Effector memory CD4-positive, alpha-beta T cell (primary cell): ENCODE measurements around the gene TMTC1.

Source experiments
- DNase-seq, 3 donors: peaks; one replicate each; pipeline ENCODE4 v3.0.0-alpha.2; 2020
- H3K27ac ChIP-seq: 2 replicates; pipeline ENCODE4 v1.7.0; 2013; ENCODE audit warnings: mild to moderate bottlenecking, low read length, moderate library complexity; ENCODE audit not compliant: insufficient read depth, poor library complexity, severe bottlenecking
- H3K27me3 ChIP-seq: replicated peaks from 2 replicates; pipeline ENCODE4 v1.7.0; 2013; ENCODE audit warnings: mild to moderate bottlenecking, low read length; ENCODE audit not compliant: insufficient read depth, control insufficient read depth, poor library complexity, severe bottlenecking
- H3K36me3 ChIP-seq: 2 replicates; pipeline ENCODE4 v1.7.0; 2013; ENCODE audit warnings: mild to moderate bottlenecking, low read length, moderate library complexity; ENCODE audit not compliant: control insufficient read depth, insufficient read depth
- H3K4me1 ChIP-seq: 2 replicates; pipeline ENCODE4 v1.7.0; 2013; ENCODE audit warnings: low read length, mild to moderate bottlenecking; ENCODE audit not compliant: control insufficient read depth, insufficient read depth, poor library complexity, severe bottlenecking
- H3K4me3 ChIP-seq: 2 replicates; pipeline ENCODE4 v1.7.0; 2013; ENCODE audit warnings: low read length, low read depth, mild to moderate bottlenecking; ENCODE audit not compliant: insufficient read depth, poor library complexity, severe bottlenecking
- H3K9me3 ChIP-seq: 2 replicates; pipeline ENCODE4 v1.7.0; 2013; ENCODE audit warnings: mild to moderate bottlenecking, low read length, moderate library complexity; ENCODE audit not compliant: control insufficient read depth

Gene TMTC1

DNA sequence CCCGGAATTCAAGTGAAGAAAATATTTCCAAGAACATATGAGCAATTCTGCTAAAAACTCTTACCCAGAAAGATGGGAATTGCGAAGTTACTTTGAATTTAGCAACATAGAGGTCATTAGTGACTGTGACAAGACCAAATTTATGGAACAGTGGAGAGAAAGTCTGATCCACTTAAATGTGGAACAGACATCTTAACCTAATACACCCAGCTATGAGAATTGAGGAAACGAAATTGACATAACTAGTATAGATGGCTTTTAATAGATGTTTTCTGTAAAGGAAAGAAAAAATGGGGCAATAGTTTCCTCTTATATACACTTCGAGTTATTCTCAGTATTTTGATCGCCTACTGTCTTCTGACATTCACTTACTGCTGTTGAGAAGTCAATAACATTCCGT lies 290.9 kb downstream of the TMTC1 start:
- no peak overlapping the region for H3K27ac ChIP-seq
- H3K4me3 ChIP-seq: no peak overlapping the region
- no peaks in the 10 kb centered on the region for H3K9me3 ChIP-seq
- DNase-seq: no peak
- H3K27me3 ChIP-seq: no peaks in the 10 kb centered on the region
- no peaks in the 10 kb centered on the region for H3K36me3 ChIP-seq
- no peaks in the 10 kb centered on the region for H3K4me1 ChIP-seq

GRCh38 chr12:29486972-29487371 lies 296.8 kb downstream of the TMTC1 start:
- no peak overlapping the region for H3K27ac ChIP-seq
- H3K36me3 ChIP-seq: no peaks in the 10 kb centered on the region
- peaks cover 7% of the 10 kb centered on the region for H3K27me3 ChIP-seq
- H3K4me3 ChIP-seq: no peak overlapping the region
- H3K9me3 ChIP-seq: no peaks in the 10 kb centered on the region
- no peak for DNase-seq
- H3K4me1 ChIP-seq: no peaks in the 10 kb centered on the region

GRCh38 chr12:29463198-29463597 lies 320.5 kb downstream of the TMTC1 start:
- H3K4me3 ChIP-seq: no peak overlapping the region
- no peaks in the 10 kb centered on the region for H3K9me3 ChIP-seq
- DNase-seq: no peak
- H3K4me1 ChIP-seq: no peaks in the 10 kb centered on the region
- H3K27me3 ChIP-seq: peaks cover 3% of the 10 kb centered on the region
- no peak overlapping the region for H3K27ac ChIP-seq
- no peaks in the 10 kb centered on the region for H3K36me3 ChIP-seq

DNA sequence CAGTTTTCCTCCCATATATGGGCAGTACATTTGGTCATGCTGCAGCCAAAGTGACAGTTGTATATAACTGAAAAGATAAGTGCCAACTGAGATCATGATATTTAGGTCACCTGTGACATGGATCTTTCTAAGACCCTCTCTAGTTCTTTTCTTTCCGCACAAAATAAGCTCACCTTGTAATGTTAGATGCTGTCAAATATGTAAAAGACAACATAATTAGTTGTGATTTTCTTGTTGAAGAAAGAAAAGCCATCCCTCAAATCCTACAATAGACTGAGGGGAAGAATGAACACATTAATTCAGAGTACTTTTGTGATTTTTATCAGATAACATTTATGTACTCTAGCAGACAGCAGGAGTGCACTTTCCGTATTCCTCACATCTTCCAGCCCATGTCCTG lies 323.7 kb downstream of the TMTC1 start:
- no peaks in the 10 kb centered on the region for H3K27me3 ChIP-seq
- no peaks in the 10 kb centered on the region for H3K36me3 ChIP-seq

DNA sequence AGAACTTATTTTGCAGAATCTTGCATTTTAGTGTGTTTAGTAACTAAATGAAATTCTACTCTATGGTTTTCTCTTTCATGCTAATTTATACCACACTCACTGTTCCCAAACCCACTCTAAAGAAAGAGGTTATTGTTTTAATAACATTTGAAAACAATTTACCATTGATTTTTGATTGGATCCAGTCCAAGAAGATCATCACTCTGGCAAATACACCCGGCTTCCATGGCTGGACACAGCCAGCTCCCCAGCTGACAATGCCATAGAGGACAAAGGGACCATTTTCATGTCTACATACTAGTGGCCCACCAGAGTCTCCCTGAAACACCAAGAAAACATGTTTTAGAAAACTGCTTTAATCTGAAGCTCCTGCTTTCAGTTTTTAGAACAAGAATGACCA lies 328.7 kb downstream of the TMTC1 start:
- H3K27me3 ChIP-seq: no peaks in the 10 kb centered on the region
- H3K4me1 ChIP-seq: no peaks in the 10 kb centered on the region
- no peak overlapping the region for H3K27ac ChIP-seq
- no peaks in the 10 kb centered on the region for H3K9me3 ChIP-seq
- DNase-seq: no peak
- H3K4me3 ChIP-seq: no peak overlapping the region
- no peaks in the 10 kb centered on the region for H3K36me3 ChIP-seq

More for the DNA sequence above, 323.7 kb downstream of the TMTC1 start:
- Histone ChIP-seq H3K4me1 (no peaks in the 10 kb centered on the region), H3K9me3 (no peaks in the 10 kb centered on the region), H3K4me3 (no peak overlapping the region), H3K27ac (no peak overlapping the region)
- no peak for DNase-seq

- no peak overlapping the region for H3K27ac ChIP-seq
- no peaks in the 10 kb centered on the region for H3K36me3 ChIP-seq
- DNase-seq: no peak
- no peak overlapping the region for H3K4me3 ChIP-seq
- no peaks in the 10 kb centered on the region for H3K4me1 ChIP-seq
- H3K27me3 ChIP-seq: no peaks in the 10 kb centered on the region
- H3K9me3 ChIP-seq: no peaks in the 10 kb centered on the region
Measured at GRCh38 chr12:29451888-29452287, 331.9 kb downstream of the TMTC1 start.
